SU-DHL-6 (cell line): Measurements from ENCODE around the gene ZNF322.
"Not testable (repeated sequence)": the region's sequence is repeated elsewhere in the genome, so short reads cannot be mapped to it uniquely, and the experiment has no call there.

ENCODE experiments used
- EZH2phosphoT487 ChIP-seq: fragments of 200-600 bp; sonication (generic), shearing (Covaris generic); conservative IDR thresholded peaks from 2 replicates; pipeline ENCODE4 v1.6.1; 2018; ENCODE audit warnings: mild to moderate bottlenecking, antibody characterized with exemption, low read length, moderate library complexity, mixed read lengths
- TF ChIP-seq, protein P1 (sequence below): fragments of 200-600 bp; sonication (generic); IDR thresholded peaks from one replicate; pipeline ENCODE4 v1.5.1; 2017; ENCODE audit warnings: antibody characterized with exemption, mild to moderate bottlenecking, low read length, moderate library complexity; ENCODE audit not compliant: insufficient read depth, poor library complexity, severe bottlenecking

DNA sequence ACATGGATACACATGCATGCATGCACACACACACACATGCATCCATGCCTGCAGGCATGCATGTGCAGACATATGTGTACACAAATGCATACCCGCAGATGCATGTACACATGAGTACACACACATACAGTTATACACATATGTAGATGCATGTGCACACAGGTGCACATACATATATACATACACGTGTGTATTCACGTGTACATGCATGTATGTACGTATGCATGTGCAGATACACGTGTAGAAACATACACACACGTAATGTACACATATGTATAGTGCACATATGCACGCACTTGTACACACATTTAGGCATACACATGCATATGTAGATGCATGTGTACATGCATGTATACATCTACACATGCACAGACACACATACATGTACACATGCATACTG lies 11.0 kb upstream of the ZNF322 start:
- TF ChIP-seq, protein P1, sequence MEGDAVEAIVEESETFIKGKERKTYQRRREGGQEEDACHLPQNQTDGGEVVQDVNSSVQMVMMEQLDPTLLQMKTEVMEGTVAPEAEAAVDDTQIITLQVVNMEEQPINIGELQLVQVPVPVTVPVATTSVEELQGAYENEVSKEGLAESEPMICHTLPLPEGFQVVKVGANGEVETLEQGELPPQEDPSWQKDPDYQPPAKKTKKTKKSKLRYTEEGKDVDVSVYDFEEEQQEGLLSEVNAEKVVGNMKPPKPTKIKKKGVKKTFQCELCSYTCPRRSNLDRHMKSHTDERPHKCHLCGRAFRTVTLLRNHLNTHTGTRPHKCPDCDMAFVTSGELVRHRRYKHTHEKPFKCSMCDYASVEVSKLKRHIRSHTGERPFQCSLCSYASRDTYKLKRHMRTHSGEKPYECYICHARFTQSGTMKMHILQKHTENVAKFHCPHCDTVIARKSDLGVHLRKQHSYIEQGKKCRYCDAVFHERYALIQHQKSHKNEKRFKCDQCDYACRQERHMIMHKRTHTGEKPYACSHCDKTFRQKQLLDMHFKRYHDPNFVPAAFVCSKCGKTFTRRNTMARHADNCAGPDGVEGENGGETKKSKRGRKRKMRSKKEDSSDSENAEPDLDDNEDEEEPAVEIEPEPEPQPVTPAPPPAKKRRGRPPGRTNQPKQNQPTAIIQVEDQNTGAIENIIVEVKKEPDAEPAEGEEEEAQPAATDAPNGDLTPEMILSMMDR = not testable (repeated sequence)
- not testable (repeated sequence) for TF ChIP-seq EZH2phosphoT487
